Measurements from ENCODE around the gene SAMD11.
A peak's percentile ranks its signal among the peaks of the same experiment; 100 is the strongest.
"Not testable (repeated sequence)": the region's sequence is repeated elsewhere in the genome, so short reads cannot be mapped to it uniquely, and the experiment has no call there.

Gene SAMD11

GRCh38 chr1:934991-935750 is 11.4 kb downstream of the SAMD11 start:
- ATAC-seq, result no peak

- ATAC-seq, result no peak
Measured at GRCh38 chr1:935751-936231, 12.1 kb downstream of the SAMD11 start.

GRCh38 chr1:936348-937264 is 12.9 kb downstream of the SAMD11 start:
- ATAC-seq, result no peak

- ATAC-seq, result no peak
Measured at GRCh38 chr1:937521-937920, 13.8 kb downstream of the SAMD11 start.

GRCh38 chr1:938088-938683 is 14.5 kb downstream of the SAMD11 start:
- no peak for ATAC-seq

GRCh38 chr1:938711-939489 is 15.2 kb downstream of the SAMD11 start:
- ATAC-seq, result no peak

GRCh38 chr1:939511-940106 is 15.9 kb downstream of the SAMD11 start:
- no peak for ATAC-seq

- peak; percentile 19 to 22 for ATAC-seq
Measured at GRCh38 chr1:940107-941014, 16.6 kb downstream of the SAMD11 start.

GRCh38 chr1:941015-941587 is 17.4 kb downstream of the SAMD11 start:
- ATAC-seq, result peak in 1 of 2 donors; percentile 4

GRCh38 chr1:941588-942383 is 18.1 kb downstream of the SAMD11 start:
- peak; percentile 14 to 24 for ATAC-seq

- ATAC-seq, result peak in 1 of 2 donors; percentile 14
Measured at GRCh38 chr1:942411-942821, 18.7 kb downstream of the SAMD11 start.

- no peak for ATAC-seq
Measured at GRCh38 chr1:942864-943533, 19.3 kb downstream of the SAMD11 start.

- no peak for ATAC-seq
Measured at GRCh38 chr1:943545-944340, 20.0 kb downstream of the SAMD11 start.

GRCh38 chr1:944341-945325 is 20.9 kb downstream of the SAMD11 start:
- no peak for ATAC-seq

- no peak for ATAC-seq
Measured at GRCh38 chr1:945688-946556, 22.2 kb downstream of the SAMD11 start.

GRCh38 chr1:946811-947210 is 23.1 kb downstream of the SAMD11 start:
- ATAC-seq, result not testable (repeated sequence)
